Lower lobe of right lung (tissue), 2 donors: Measurements from ENCODE around the gene WWP2. TPM values are rescaled to one million over a fixed set of nuclear protein-coding genes. Genes with fewer than 3 reads are reported as not detected.
"Not testable (repeated sequence)": the region's sequence is repeated elsewhere in the genome, so short reads cannot be mapped to it uniquely, and the experiment has no call there.

ENCODE experiments used
- ATAC-seq, 2 donors: fragments of 200-7000 bp; cut with Tn5 transposase; one replicate each; pipeline ENCODE4 v1.9.1; 2020 to 2022; ENCODE audit warnings: mild to moderate bottlenecking in 2 of 2, moderate library complexity in 2 of 2
- DNase-seq: peaks from one replicate; pipeline ENCODE4 v3.0.0-alpha.2; 2020
- H3K27ac ChIP-seq: fragments of 200-600 bp; one replicate; pipeline ENCODE4 v1.8.0; 2022
- H3K27me3 ChIP-seq: fragments of 200-600 bp; one replicate; pipeline ENCODE4 v1.8.0; 2022; ENCODE audit warnings: low read depth
- H3K36me3 ChIP-seq: fragments of 200-600 bp; one replicate; pipeline ENCODE4 v1.8.0; 2022; ENCODE audit warnings: mild to moderate bottlenecking
- H3K4me1 ChIP-seq: fragments of 200-600 bp; one replicate; pipeline ENCODE4 v1.8.0; 2022
- H3K4me3 ChIP-seq: fragments of 200-600 bp; one replicate; pipeline ENCODE4 v1.8.0; 2022; ENCODE audit warnings: mild to moderate bottlenecking
- H3K9me3 ChIP-seq: fragments of 200-600 bp; one replicate; pipeline ENCODE4 v1.8.0; 2022
- intact Hi-C: fragments of 100-400 bp; cut with DNase I; formaldehyde crosslinking; loops from one replicate; pipeline ENCODE4 v1.11.0; 2022
- total RNA-seq: library from RNA; stranded (reverse); fragmentation: NEBNext Ultra II Directional; extraction: Animal tissue kit (Norgen Biotek cat#: 25700); gene quantifications from one replicate; pipeline ENCODE4 v1.2.1, GENCODE V29; 2021
- TF ChIP-seq, protein P1 (sequence below): fragments of 200-600 bp; IDR thresholded peaks from one replicate; pipeline ENCODE4 v1.8.0; 2022; ENCODE audit warnings: antibody characterized with exemption, mild to moderate bottlenecking
- donor health status: DM: no; HTN: yes; CAD: no; lungs with severe emphysema.

The WWP2 gene
- total RNA-seq, 1 donor from 2014 or later = 83.7 TPM

DNA sequence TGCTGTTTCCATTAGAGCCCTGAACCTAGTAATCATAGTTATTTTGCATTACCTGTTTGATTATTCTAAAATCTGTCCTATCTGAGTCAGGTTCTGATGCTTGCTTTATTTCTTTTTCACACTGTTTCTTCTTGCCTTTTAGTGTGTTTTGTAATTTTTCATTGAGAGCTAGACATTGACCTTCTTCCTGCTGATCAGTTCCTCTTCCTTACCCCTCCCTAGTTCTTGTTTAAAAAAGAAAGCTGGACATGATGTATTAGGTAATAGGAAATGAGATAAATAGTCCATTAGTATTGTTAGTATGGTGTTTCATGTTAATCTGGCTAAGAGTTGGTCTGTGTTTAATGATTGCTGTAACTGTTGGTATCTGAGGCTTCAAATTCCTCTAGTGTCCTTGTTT lies 13.4 kb downstream of the WWP2 start:
- Histone ChIP-seq H3K27ac (no peak overlapping the region), H3K36me3 (no peaks in the 10 kb centered on the region), H3K27me3 (no peaks in the 10 kb centered on the region), H3K9me3 (peaks cover 13% of the 10 kb centered on the region), H3K4me3 (no peak overlapping the region), H3K4me1 (peaks cover 23% of the 10 kb centered on the region)
- intact Hi-C loops = no loop called here
- TF ChIP-seq, protein P1, sequence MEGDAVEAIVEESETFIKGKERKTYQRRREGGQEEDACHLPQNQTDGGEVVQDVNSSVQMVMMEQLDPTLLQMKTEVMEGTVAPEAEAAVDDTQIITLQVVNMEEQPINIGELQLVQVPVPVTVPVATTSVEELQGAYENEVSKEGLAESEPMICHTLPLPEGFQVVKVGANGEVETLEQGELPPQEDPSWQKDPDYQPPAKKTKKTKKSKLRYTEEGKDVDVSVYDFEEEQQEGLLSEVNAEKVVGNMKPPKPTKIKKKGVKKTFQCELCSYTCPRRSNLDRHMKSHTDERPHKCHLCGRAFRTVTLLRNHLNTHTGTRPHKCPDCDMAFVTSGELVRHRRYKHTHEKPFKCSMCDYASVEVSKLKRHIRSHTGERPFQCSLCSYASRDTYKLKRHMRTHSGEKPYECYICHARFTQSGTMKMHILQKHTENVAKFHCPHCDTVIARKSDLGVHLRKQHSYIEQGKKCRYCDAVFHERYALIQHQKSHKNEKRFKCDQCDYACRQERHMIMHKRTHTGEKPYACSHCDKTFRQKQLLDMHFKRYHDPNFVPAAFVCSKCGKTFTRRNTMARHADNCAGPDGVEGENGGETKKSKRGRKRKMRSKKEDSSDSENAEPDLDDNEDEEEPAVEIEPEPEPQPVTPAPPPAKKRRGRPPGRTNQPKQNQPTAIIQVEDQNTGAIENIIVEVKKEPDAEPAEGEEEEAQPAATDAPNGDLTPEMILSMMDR = no peak
- ATAC-seq = no peak
- DNase-seq = no peak

GRCh38 chr16:69779724-69780123 lies 17.6 kb downstream of the WWP2 start:
- Histone ChIP-seq H3K4me1 (no peaks in the 10 kb centered on the region), H3K27ac (no peak overlapping the region), H3K4me3 (no peak overlapping the region), H3K36me3 (peaks cover 13% of the 10 kb centered on the region), H3K9me3 (peaks cover 13% of the 10 kb centered on the region), H3K27me3 (no peaks in the 10 kb centered on the region)
- intact Hi-C loops = no loop called here
- no peak for DNase-seq
- TF ChIP-seq, protein P1 = no peak
- ATAC-seq = no peak

- no peak overlapping the region for H3K27ac ChIP-seq
- H3K36me3 ChIP-seq = peaks cover 13% of the 10 kb centered on the region
- no peaks in the 10 kb centered on the region for H3K4me1 ChIP-seq
- H3K9me3 ChIP-seq = peaks cover under 1% of the 10 kb centered on the region
- no peaks in the 10 kb centered on the region for H3K27me3 ChIP-seq
- H3K4me3 ChIP-seq = no peak overlapping the region
- intact Hi-C loops = no loop called here
- TF ChIP-seq, protein P1 = no peak
- ATAC-seq (no peak), DNase-seq (no peak)
Observed at GRCh38 chr16:69781118-69781517, 19.0 kb downstream of the WWP2 start.

DNA sequence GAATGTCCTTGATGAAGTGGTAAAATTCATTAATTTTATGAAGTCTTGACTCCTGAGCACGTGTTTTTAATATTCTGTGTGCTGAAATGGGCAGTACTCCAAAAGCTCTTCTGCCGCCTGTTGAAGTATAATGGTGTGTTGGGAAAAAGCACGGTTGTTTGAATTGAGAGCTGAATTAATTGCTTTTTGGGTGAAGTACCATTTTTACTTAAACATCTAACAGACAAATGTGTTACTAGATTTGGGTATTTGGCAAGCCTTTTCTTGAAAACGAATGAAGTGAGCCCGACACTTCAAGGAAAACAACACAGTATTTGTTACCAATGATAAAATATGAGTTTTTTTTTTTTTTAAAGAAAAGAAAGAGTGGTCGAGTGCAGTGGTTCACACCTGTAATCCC lies 22.5 kb downstream of the WWP2 start:
- TF ChIP-seq, protein P1 = no peak
- DNase-seq (no peak), ATAC-seq (no peak)
- H3K9me3 ChIP-seq = no peaks in the 10 kb centered on the region
- peaks cover 44% of the 10 kb centered on the region for H3K36me3 ChIP-seq
- intact Hi-C loops = no loop called here
- no peak overlapping the region for H3K27ac ChIP-seq
- no peaks in the 10 kb centered on the region for H3K4me1 ChIP-seq
- no peaks in the 10 kb centered on the region for H3K27me3 ChIP-seq
- no peak overlapping the region for H3K4me3 ChIP-seq

DNA sequence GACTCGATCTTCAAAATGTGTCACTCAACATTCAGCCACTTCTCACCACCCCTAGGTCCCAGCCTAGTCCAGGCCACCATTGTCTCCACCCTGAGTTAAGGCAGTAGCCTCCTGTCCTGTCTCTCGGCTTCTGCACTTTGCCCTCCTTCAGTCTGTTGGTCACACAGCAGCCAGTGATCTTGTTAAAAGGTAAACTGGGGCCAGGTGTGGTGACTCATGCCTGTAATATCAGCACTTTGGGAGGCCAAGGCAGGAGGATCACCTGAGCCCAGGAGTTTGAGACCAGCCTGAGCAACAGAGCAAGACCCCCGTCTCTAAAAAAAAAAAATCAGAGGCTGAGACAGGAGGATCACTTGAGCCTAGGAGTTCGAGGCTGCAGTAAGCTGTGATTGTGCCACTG lies 25.8 kb downstream of the WWP2 start:
- ATAC-seq (no peak), DNase-seq (no peak)
- Histone ChIP-seq H3K27ac (no peak overlapping the region), H3K4me1 (no peaks in the 10 kb centered on the region), H3K27me3 (no peaks in the 10 kb centered on the region), H3K36me3 (peaks cover 68% of the 10 kb centered on the region), H3K9me3 (no peaks in the 10 kb centered on the region), H3K4me3 (no peak overlapping the region)
- intact Hi-C loops = no loop called here
- TF ChIP-seq, protein P1 = no peak

DNA sequence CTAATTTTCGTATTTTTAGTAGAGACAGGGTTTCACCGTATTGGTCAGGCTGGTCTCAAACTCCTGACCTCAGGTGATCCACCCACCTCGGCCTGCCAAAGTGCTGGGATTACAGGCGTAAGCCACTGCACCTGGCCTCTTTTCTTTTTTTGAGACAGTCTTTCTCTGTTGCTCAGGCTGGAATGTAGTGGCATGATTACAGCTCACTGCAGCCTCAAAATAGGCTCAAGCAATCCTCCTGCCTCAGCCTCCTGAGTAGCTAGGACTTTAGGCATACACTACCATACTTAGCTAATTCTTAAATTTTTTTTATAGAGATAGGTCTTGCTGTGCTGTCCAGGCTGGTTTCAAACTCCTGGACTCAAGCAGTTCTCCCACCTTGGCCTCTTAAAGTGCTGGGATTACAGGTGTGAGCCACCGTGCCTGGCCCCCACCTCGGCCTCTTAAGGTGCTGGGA lies 29.3 kb downstream of the WWP2 start:
- H3K9me3 ChIP-seq, H3K4me3 ChIP-seq, H3K4me1 ChIP-seq, H3K27ac ChIP-seq, ATAC-seq, DNase-seq, H3K27me3 ChIP-seq: not testable (repeated sequence)
- intact Hi-C loops = loop anchor here (10.0 kb wide), 1 partner anchor 133 kb away; no protein-coding TSS in a partner anchor
- H3K36me3 ChIP-seq = peaks cover 60% of the 10 kb centered on the region
